Smooth muscle cell (in vitro differentiated cells): ENCODE measurements around the gene TAGLN. TPM values are rescaled to one million over a fixed set of nuclear protein-coding genes. Genes with fewer than 3 reads are reported as not detected.
A peak's percentile ranks its signal among the peaks of the same experiment; 100 is the strongest.

Experiments
- DNase-seq: peaks from one replicate; lab custom pipeline; 2025; ENCODE audit not compliant: unreplicated experiment; lab: John Stamatoyannopoulos, UW
- H2AFZ ChIP-seq: fragments of 200-600 bp; sonication (generic); 2 replicates; pipeline ENCODE4 v1.6.0; 2016; ENCODE audit warnings: antibody characterized with exemption, low read depth, mild to moderate bottlenecking
- H3F3A ChIP-seq: fragments of 200-600 bp; sonication (generic); 2 replicates; pipeline ENCODE4 v1.6.0; 2017; ENCODE audit warnings: antibody characterized with exemption, low read depth
- H3K27ac ChIP-seq: fragments of 200-600 bp; sonication (generic); 2 replicates; pipeline ENCODE4 v1.5.1; 2016; ENCODE audit warnings: low read depth, mild to moderate bottlenecking
- H3K27me3 ChIP-seq: fragments of 200-600 bp; sonication (generic); 2 replicates; pipeline ENCODE4 v1.6.1; 2016; ENCODE audit warnings: low read depth, mild to moderate bottlenecking
- H3K36me3 ChIP-seq: fragments of 200-600 bp; sonication (generic); 2 replicates; pipeline ENCODE4 v1.5.1; 2016; ENCODE audit warnings: low read depth
- H3K4me1 ChIP-seq: fragments of 200-600 bp; sonication (generic); 2 replicates; pipeline ENCODE4 v1.5.1; 2016; ENCODE audit warnings: low read depth
- H3K4me2 ChIP-seq: fragments of 200-600 bp; sonication (generic); 2 replicates; pipeline ENCODE4 v1.6.0; 2016; ENCODE audit warnings: mild to moderate bottlenecking
- H3K4me3 ChIP-seq: fragments of 200-600 bp; sonication (generic); 2 replicates; pipeline ENCODE4 v1.5.1; 2016; ENCODE audit warnings: mild to moderate bottlenecking
- H3K79me2 ChIP-seq: fragments of 200-600 bp; sonication (generic); 2 replicates; pipeline ENCODE4 v1.6.0; 2016; ENCODE audit warnings: low read depth, mild to moderate bottlenecking
- H3K9ac ChIP-seq: fragments of 200-600 bp; sonication (generic); 2 replicates; pipeline ENCODE4 v1.6.0; 2016; ENCODE audit warnings: low read depth
- H3K9me3 ChIP-seq: fragments of 200-600 bp; sonication (generic); replicated peaks from 2 replicates; pipeline ENCODE4 v1.5.1; 2016; ENCODE audit warnings: low read depth
- H4K20me1 ChIP-seq: fragments of 200-600 bp; sonication (generic); 2 replicates; pipeline ENCODE4 v1.6.0; 2016; ENCODE audit warnings: low read depth
- whole genome bisulfite sequencing: methylation state at CpG from one replicate; pipeline ENCODE4 v1.1.7; 2016; ENCODE audit warnings: low lambda C conversion rate; 5-methylcytosine and 5-hydroxymethylcytosine counted together
- polyA plus RNA-seq: library from polyadenylated mRNA; unstranded; fragments of >200 nt; fragmentation: Nextera tagmentation; extraction: Ambion mirVana; gene quantifications from 2 replicates; pipeline ENCODE4 v1.2.1, GENCODE V29; 2016
- total RNA-seq: library from RNA; depleted of rRNA; stranded (reverse); fragments of >200 nt; gene quantifications from 2 replicates; pipeline ENCODE4 v1.2.3, GENCODE V29; 2014
- TF ChIP-seq, protein P1 (sequence below): fragments of 200-600 bp; sonication (generic); IDR thresholded peaks from 2 replicates; pipeline ENCODE4 v1.5.1; 2017; ENCODE audit warnings: borderline replicate concordance, mild to moderate bottlenecking, antibody characterized with exemption; ENCODE audit not compliant: insufficient read depth, poor library complexity, severe bottlenecking

TAGLN gene
- total and polyA plus RNA-seq, 2 experiments from 2014 or later: 1,972 to 2,250 TPM

DNA sequence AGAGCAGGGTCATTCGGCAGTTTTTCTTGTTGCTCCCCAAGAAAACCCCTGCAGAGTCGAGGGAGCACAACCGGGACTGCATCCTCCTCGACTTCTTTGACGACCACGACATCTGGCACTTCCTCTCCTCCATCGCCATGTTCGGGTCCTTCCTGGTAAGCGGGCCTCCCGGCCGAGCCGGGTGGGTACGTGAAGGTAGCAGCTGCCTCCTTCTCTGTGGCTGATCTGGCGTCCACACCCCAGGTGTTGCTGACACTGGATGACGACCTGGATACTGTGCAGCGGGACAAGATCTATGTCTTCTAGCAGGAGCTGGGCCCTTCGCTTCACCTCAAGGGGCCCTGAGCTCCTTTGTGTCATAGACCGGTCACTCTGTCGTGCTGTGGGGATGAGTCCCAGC, 3.4 kb upstream of the TAGLN start:
- TF ChIP-seq, protein P1, sequence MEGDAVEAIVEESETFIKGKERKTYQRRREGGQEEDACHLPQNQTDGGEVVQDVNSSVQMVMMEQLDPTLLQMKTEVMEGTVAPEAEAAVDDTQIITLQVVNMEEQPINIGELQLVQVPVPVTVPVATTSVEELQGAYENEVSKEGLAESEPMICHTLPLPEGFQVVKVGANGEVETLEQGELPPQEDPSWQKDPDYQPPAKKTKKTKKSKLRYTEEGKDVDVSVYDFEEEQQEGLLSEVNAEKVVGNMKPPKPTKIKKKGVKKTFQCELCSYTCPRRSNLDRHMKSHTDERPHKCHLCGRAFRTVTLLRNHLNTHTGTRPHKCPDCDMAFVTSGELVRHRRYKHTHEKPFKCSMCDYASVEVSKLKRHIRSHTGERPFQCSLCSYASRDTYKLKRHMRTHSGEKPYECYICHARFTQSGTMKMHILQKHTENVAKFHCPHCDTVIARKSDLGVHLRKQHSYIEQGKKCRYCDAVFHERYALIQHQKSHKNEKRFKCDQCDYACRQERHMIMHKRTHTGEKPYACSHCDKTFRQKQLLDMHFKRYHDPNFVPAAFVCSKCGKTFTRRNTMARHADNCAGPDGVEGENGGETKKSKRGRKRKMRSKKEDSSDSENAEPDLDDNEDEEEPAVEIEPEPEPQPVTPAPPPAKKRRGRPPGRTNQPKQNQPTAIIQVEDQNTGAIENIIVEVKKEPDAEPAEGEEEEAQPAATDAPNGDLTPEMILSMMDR: no peak
- Histone ChIP-seq H2AFZ (no peak overlapping the region), H3K9ac (no peak overlapping the region), H3K4me2 (no peak overlapping the region), H3K4me1 (peaks cover 16% of the 10 kb centered on the region), H3K9me3 (no peaks in the 10 kb centered on the region), H3K4me3 (no peak overlapping the region), H3K27ac (no peak overlapping the region), H3K36me3 (no peaks in the 10 kb centered on the region), H4K20me1 (peaks cover 10% of the 10 kb centered on the region), H3K79me2 (peaks cover 20% of the 10 kb centered on the region), H3F3A (peaks cover 11% of the 10 kb centered on the region), H3K27me3 (no peaks in the 10 kb centered on the region)
- no peak for DNase-seq
- 96% methylated on average over 19 of the region's 19 CpGs for WGBS

DNA sequence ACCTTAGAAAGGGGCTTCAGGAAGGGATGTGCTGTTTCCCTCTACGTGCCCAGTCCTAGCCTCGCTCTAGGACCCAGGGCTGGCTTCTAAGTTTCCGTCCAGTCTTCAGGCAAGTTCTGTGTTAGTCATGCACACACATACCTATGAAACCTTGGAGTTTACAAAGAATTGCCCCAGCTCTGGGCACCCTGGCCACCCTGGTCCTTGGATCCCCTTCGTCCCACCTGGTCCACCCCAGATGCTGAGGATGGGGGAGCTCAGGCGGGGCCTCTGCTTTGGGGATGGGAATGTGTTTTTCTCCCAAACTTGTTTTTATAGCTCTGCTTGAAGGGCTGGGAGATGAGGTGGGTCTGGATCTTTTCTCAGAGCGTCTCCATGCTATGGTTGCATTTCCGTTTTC, 2.2 kb upstream of the TAGLN start:
- WGBS: 86% methylated on average over 7 of the region's 7 CpGs

DNA sequence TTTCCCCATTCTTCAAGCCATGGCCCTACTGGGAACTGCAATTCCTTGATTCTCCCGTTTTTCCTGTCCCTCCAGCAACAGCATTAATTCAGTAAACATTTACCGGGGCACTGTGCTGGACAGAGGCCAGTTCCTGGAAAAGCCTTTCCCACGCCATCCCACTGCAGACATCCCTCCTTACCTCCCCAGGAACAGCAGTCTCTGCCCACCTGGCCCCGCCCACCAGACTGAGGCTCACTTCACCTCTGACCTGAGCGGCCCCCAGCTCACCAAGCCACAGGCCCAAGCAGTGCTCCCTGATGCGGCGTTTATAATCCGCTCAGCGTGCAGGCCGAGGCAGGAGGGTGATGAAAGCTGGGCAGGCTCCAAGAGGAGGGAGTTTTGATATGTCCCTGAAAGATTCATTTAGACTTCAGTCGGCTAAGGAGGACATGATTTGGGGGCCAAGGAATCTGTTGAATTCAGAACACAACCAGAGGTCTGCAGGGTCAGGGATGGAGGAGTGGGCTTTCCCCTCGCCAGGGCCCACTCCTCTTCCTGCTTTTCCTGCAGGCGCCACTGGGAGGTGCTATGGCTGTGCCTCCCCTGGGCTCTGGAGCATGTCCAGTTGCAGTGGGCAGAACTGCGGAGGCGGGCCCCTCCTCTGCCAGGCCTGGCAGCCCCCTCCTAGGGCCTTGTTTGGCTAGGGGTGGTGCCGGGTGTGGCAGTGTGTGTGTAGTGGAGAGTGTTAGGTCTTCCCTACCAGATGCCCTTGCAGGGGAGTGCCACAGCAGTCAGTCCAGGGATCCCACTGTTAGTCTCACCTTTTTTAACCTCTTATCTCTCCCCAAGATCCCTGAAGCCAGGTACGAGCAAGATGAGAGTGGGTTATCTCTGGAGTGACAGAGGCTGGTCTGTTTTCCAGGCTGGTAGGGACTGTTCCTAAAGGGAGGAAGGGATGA, 1.4 kb upstream of the TAGLN start:
- no peak for DNase-seq
- WGBS: 56% methylated on average over 17 of the region's 17 CpGs
- Histone ChIP-seq H3K27me3 (no peaks in the 10 kb centered on the region), H3K4me1 (peaks cover 29% of the 10 kb centered on the region), H3F3A (peaks cover 25% of the 10 kb centered on the region), H3K36me3 (no peaks in the 10 kb centered on the region), H3K79me2 (peaks cover 41% of the 10 kb centered on the region), H3K4me2 (peak overlapping the region; percentile 85), H3K9me3 (no peaks in the 10 kb centered on the region), H3K9ac (no peak overlapping the region), H2AFZ (no peak overlapping the region), H4K20me1 (peaks cover 31% of the 10 kb centered on the region), H3K27ac (peak overlapping the region; percentile 79), H3K4me3 (no peak overlapping the region)
- TF ChIP-seq, protein P1: peak; percentile 52

More for the DNA sequence above, 2.2 kb upstream of the TAGLN start:
- H3K36me3 ChIP-seq: no peaks in the 10 kb centered on the region
- H3K9me3 ChIP-seq: no peaks in the 10 kb centered on the region
- H3K4me2 ChIP-seq: no peak overlapping the region
- H3K9ac ChIP-seq: no peak overlapping the region
- no peak for DNase-seq
- peaks cover 33% of the 10 kb centered on the region for H3K79me2 ChIP-seq
- TF ChIP-seq, protein P1: no peak
- H2AFZ ChIP-seq: no peak overlapping the region
- no peaks in the 10 kb centered on the region for H3K27me3 ChIP-seq
- peaks cover 27% of the 10 kb centered on the region for H3K4me1 ChIP-seq
- peaks cover 23% of the 10 kb centered on the region for H4K20me1 ChIP-seq
- H3K27ac ChIP-seq: peak overlapping the region; percentile 79
- peaks cover 22% of the 10 kb centered on the region for H3F3A ChIP-seq
- no peak overlapping the region for H3K4me3 ChIP-seq

DNA sequence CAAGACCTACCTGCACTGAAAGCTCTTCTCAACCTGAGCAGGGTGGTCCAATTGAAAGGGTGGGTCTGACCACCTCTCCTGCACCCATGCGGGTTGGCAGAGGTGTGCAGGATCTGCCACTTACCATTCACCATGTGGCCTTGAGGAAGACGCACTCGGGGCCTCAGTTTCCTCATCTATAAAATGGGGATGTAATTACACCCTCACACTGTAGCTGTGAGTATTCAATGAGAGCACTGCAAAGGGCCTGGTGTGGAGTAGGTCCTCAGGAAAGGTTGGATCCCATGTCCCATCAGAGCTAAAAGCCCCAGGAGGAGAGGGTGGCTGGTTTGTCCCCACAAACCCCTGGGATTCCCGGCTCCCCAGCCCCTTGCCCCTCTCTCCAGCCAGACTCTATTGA, 557 bp upstream of the TAGLN start:
- H3F3A ChIP-seq: peaks cover 33% of the 10 kb centered on the region
- H3K79me2 ChIP-seq: peaks cover 47% of the 10 kb centered on the region
- peaks cover 39% of the 10 kb centered on the region for H4K20me1 ChIP-seq
- H3K36me3 ChIP-seq: no peaks in the 10 kb centered on the region
- peak overlapping the region; percentile 79 for H3K27ac ChIP-seq
- peaks cover 29% of the 10 kb centered on the region for H3K4me1 ChIP-seq
- no peaks in the 10 kb centered on the region for H3K27me3 ChIP-seq
- 50% methylated on average over 4 of the region's 4 CpGs for WGBS
- H3K4me2 ChIP-seq: peak overlapping the region; percentile 85
- H3K4me3 ChIP-seq: peak overlapping the region; percentile 49
- peak overlapping the region; percentile 5 for H3K9ac ChIP-seq
- no peak overlapping the region for H2AFZ ChIP-seq
- no peaks in the 10 kb centered on the region for H3K9me3 ChIP-seq
- DNase-seq: no peak
- TF ChIP-seq, protein P1: no peak
